ENCODE measurements around the gene FGR. TPM values are rescaled to one million over a fixed set of nuclear protein-coding genes. Genes with fewer than 3 reads are reported as not detected.

Gene FGR
- total RNA-seq, 1 experiment from 2014 or later: not detected

DNA sequence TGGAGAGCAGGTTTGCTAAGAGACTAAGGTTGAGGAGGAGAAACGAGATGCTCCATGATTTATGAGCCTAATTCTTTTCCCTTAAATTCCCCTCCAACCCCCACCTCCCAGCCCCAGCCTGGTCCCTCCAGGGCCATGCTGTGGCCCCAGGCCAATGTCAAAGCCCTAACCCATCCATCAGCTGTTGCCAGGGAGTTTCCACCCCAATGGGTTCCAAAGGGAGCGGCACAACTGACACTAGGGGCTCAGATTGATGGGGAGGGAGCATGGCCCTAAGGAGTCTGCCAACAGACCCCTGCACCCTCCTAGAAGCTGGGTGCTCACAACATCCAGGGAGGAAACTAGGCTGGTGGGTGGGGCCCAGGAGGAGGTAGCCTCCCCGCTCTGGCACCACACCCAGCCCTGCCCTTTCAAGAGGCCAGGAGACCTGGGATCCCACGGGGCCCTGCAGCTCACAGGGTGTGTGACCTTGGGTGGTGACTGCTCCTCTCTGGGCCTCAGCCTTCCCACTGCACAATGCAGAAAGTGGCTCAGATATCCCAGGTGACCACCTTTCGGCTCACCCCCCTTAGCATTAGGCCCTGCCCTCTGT, 44.0 kb downstream of the FGR start:
- peaks cover 0 to 7% of the 10 kb centered on the region in 2 experiments; a peak in 2 of 4 replicates for H3K36me3 ChIP-seq (ENCODE audit: control insufficient read depth in 1 of 2, insufficient read depth in 2 of 2, low read length in 2 of 2)
- H3K4me1 ChIP-seq (ENCODE audit: control insufficient read depth in 1 of 2, insufficient read depth in 2 of 2, low read length in 2 of 2): peaks cover 23 to 41% of the 10 kb centered on the region in 2 experiments
- peak; percentile 22; the same call in 1 of the 2 replicates for ATAC-seq
- H3K4me2 ChIP-seq (ENCODE audit: low read length): peak overlapping the region; percentile 33
- H3K9me3 ChIP-seq (ENCODE audit: control insufficient read depth in 1 of 2, insufficient read depth in 1 of 2, low read depth in 1 of 2, low read length in 2 of 2): no peaks in the 10 kb centered on the region
- no TSS peak for BruUV-seq (replicated peaks)
- no peak overlapping the region for H3K4me3 ChIP-seq (replicated peaks in 1 of 2; ENCODE audit: low read depth in 1 of 2, low read length in 2 of 2)
- no peaks in the 10 kb centered on the region for H3K27me3 ChIP-seq (ENCODE audit: insufficient read depth, low read length)
- no peaks in the 10 kb centered on the region for H4K20me1 ChIP-seq (ENCODE audit: insufficient read depth)
- ChIA-PET RAD21 (ENCODE audit: low non-redundant PET in 1 of 2, low total read pairs in 2 of 2, uncharacterized antibody in 2 of 2, unreplicated experiment in 2 of 2) (no interaction called here), CTCF (interaction anchor here (2.2 kb wide), 1 partner anchor 34 kb away, joined by 12 read pairs; no protein-coding TSS in a partner anchor), POLR2A (no interaction called here)
- intact Hi-C loops (cut with micrococcal nuclease): no loop called here
- no peak for TF ChIP-seq RAD21 (IDR thresholded peaks at IDR 0.05; ENCODE audit: low read depth)
- TF ChIP-seq ELF1 (IDR thresholded peaks at IDR 0.05; ENCODE audit: borderline replicate concordance, low read depth): no peak
- TF ChIP-seq EGR1 (IDR thresholded peaks at IDR 0.05; ENCODE audit: low read depth): no peak
- no peak for TF ChIP-seq EZH2phosphoT487 (IDR thresholded peaks at IDR 0.05; ENCODE audit: borderline replicate concordance)
- TF ChIP-seq CBX3 (IDR thresholded peaks at IDR 0.05; ENCODE audit: low read depth): no peak
- no peak for TF ChIP-seq FOSL1 (IDR thresholded peaks at IDR 0.05; ENCODE audit: low read depth)
- no peak for TF ChIP-seq REST (IDR thresholded peaks at IDR 0.05; ENCODE audit: low read depth)
- no peak for TF ChIP-seq ZFX (IDR thresholded peaks at IDR 0.05)
- TF ChIP-seq SP1 (IDR thresholded peaks at IDR 0.05; ENCODE audit: low read depth): no peak
- TF ChIP-seq CTCF (IDR thresholded peaks at IDR 0.05 in 2 of 3, conservative IDR thresholded peaks at IDR 0.05 in 1 of 3; ENCODE audit: borderline replicate concordance in 1 of 3, insufficient read depth in 1 of 3, low read depth in 2 of 3, low read length in 2 of 3): no peak
- no peak for TF ChIP-seq EZH2 (IDR thresholded peaks at IDR 0.05)
- no peak for TF ChIP-seq POLR2AphosphoS5 (IDR thresholded peaks at IDR 0.05; ENCODE audit: low read depth, low read length)
- TF ChIP-seq, protein P1, sequence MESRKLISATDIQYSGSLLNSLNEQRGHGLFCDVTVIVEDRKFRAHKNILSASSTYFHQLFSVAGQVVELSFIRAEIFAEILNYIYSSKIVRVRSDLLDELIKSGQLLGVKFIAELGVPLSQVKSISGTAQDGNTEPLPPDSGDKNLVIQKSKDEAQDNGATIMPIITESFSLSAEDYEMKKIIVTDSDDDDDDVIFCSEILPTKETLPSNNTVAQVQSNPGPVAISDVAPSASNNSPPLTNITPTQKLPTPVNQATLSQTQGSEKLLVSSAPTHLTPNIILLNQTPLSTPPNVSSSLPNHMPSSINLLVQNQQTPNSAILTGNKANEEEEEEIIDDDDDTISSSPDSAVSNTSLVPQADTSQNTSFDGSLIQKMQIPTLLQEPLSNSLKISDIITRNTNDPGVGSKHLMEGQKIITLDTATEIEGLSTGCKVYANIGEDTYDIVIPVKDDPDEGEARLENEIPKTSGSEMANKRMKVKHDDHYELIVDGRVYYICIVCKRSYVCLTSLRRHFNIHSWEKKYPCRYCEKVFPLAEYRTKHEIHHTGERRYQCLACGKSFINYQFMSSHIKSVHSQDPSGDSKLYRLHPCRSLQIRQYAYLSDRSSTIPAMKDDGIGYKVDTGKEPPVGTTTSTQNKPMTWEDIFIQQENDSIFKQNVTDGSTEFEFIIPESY (IDR thresholded peaks at IDR 0.05; ENCODE audit: extremely low read depth, insufficient replicate concordance, low read length): no peak
- no peak for TF ChIP-seq POLR2A (IDR thresholded peaks at IDR 0.05; ENCODE audit: borderline replicate concordance, extremely low read depth, insufficient read depth, insufficient read length)
- TF ChIP-seq ZNF274 (IDR thresholded peaks at IDR 0.05; ENCODE audit: low read depth, low read length): no peak
- DNase-seq (ENCODE audit: low read depth, low spot score): no peak
- H3K79me2 ChIP-seq (ENCODE audit: insufficient read depth, low read length): peaks cover 71% of the 10 kb centered on the region
- no peaks in the 10 kb centered on the region for H3K9me2 ChIP-seq (ENCODE audit: insufficient read depth)
- peak overlapping the region; percentile 48; the same call in 1 of the 2 replicates for H3K27ac ChIP-seq (ENCODE audit: low read depth, low read length)
- H3K9ac ChIP-seq (ENCODE audit: low read length): no peak overlapping the region
- H2AFZ ChIP-seq (ENCODE audit: low read depth, low read length, poor library complexity, severe bottlenecking): no peak overlapping the region
